Activated CD8-positive, alpha-beta memory T cell treated with anti-CD3 and anti-CD28 coated beads, Interleukin-2, amount 50 U/mL, for 1 hour (primary cell): ENCODE results near the gene TNFAIP8.
A peak's percentile ranks its signal among the peaks of the same experiment; 100 is the strongest.
"Not testable (repeated sequence)": the region's sequence is repeated elsewhere in the genome, so short reads cannot be mapped to it uniquely, and the experiment has no call there.

Experiments used
- DNase-seq: peaks from one replicate; pipeline ENCODE4 v3.0.0-alpha.2; 2020; ENCODE audit errors: extremely low read depth

TNFAIP8 gene

GRCh38 chr5:119420169-119420568 is 64.3 kb downstream of the TNFAIP8 start:
- DNase-seq, result no peak

GRCh38 chr5:119426057-119426456 is 70.2 kb downstream of the TNFAIP8 start:
- no peak for DNase-seq

- DNase-seq, result no peak
Measured at GRCh38 chr5:119427060-119427459, 71.2 kb downstream of the TNFAIP8 start.

GRCh38 chr5:119427596-119427995 is 71.8 kb downstream of the TNFAIP8 start:
- not testable (repeated sequence) for DNase-seq

GRCh38 chr5:119428166-119428565 is 72.3 kb downstream of the TNFAIP8 start:
- not testable (repeated sequence) for DNase-seq

- not testable (repeated sequence) for DNase-seq
Measured at GRCh38 chr5:119428574-119428973, 72.8 kb downstream of the TNFAIP8 start.

- DNase-seq, result not testable (repeated sequence)
Measured at GRCh38 chr5:119432674-119433237, 76.9 kb downstream of the TNFAIP8 start.

GRCh38 chr5:119435436-119436132 is 79.8 kb downstream of the TNFAIP8 start:
- peak; percentile 20 for DNase-seq

- DNase-seq, result not testable (repeated sequence)
Measured at GRCh38 chr5:119437785-119438586, 82.2 kb downstream of the TNFAIP8 start.

- not testable (repeated sequence) for DNase-seq
Measured at GRCh38 chr5:119438587-119438917, 82.7 kb downstream of the TNFAIP8 start.

- DNase-seq, result no peak
Measured at GRCh38 chr5:119439140-119439631, 83.4 kb downstream of the TNFAIP8 start.

- not testable (repeated sequence) for DNase-seq
Measured at GRCh38 chr5:119439632-119440031, 83.8 kb downstream of the TNFAIP8 start.

- not testable (repeated sequence) for DNase-seq
Measured at GRCh38 chr5:119444643-119445042, 88.8 kb downstream of the TNFAIP8 start.

GRCh38 chr5:119445544-119445943 is 89.7 kb downstream of the TNFAIP8 start:
- no peak for DNase-seq
